Stimulated activated CD4-positive, alpha-beta T cell treated with anti-CD3 and anti-CD28 coated beads, Interleukin-12 subunit alpha, Interleukin-12 subunit beta, amount 100 ng/mL, for 48 hours (primary cell): ENCODE data around the gene KCTD17.
A peak's percentile ranks its signal among the peaks of the same experiment; 100 is the strongest.

ENCODE experiments used
- DNase-seq, 3 donors: peaks; one replicate each; pipeline ENCODE4 v3.0.0-alpha.2; 2020; ENCODE audit warnings: low read depth in 2 of 3, low spot score in 1 of 3

KCTD17 gene

DNA sequence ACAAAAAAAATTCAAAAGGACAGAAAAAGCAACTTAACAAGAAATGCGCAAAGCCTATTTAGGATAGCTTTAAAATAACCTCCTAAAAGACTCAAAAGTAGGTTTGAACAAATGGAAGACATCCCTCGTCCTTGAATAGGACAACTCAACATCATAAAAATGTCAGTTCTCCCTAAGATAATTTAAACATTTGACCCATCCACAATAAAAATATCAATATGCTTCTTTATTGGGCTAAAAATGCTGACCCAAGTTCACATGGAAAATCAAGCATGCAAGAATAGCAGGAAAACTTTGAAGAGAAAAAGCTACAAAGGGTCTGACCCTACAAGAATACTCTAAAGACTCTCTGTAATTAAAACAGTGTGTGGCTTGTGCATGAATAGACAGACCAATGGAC, 12.1 kb upstream of the KCTD17 start:
- no peak for DNase-seq

DNA sequence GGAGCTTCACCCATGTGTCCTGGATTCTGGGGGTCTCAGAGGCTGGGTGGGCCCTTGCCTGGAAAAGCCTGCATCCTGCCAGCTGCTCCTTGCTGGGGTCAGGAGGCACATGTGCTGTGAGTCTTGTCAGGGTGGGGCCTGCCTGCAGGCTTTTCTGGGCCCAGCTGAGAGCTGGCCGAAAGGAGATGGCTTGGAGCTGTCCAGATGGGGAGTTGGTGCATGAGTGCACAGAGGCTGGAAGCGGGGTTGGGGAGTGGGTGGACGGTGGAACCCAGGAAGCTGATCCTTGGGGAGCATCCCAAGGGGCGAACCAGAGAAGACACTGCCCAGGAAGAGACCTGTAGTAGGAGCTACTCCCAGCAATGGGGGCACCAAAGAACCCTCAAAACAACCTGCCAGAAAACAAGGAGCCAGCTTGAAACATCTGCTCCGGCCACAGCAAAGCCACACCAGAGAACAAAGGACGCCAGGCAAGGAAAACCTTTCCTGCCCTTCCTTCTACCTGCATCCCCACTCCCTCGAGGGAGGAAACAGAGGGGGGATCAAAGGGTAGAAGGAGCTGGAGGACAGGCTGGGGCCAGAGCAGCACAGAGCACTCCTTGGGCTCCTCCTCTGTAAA, 8.2 kb upstream of the KCTD17 start:
- DNase-seq = no peak

DNA sequence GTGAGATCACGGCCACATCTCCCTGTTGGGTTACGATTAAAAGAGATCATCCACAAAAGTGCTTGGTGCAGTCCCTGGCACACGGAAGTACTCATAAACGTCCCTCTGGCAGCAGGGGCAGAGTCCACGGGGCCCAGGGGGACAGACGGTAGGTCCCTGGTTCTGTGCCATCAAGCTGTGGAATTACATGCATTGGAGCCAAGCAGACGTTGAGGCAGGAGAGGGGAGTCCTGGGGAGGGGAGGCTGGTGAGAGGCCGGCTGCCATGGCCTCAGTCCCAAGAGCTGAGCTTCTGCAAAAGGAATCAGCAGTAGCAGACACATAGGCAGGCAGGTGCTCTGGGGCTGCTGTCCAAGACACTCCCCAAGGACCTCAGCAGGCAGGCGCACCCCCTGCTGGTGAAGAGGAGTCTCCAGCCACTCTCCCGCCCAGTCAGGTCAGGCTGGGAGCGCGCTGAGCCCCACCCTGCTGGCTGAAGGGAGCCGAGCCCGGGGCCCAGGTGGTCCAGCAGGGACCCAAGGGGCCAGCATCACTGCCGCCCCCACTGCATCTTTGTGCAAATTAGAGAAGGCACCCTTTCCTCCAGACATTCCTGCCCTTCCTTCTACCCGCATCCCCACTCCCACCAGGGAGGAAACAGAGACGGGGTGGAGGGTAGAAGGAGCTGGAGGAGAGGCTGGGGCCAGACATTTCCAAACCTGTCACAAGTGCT, 7.6 kb upstream of the KCTD17 start:
- DNase-seq = peak in 1 of 3 donors; percentile 40

DNA sequence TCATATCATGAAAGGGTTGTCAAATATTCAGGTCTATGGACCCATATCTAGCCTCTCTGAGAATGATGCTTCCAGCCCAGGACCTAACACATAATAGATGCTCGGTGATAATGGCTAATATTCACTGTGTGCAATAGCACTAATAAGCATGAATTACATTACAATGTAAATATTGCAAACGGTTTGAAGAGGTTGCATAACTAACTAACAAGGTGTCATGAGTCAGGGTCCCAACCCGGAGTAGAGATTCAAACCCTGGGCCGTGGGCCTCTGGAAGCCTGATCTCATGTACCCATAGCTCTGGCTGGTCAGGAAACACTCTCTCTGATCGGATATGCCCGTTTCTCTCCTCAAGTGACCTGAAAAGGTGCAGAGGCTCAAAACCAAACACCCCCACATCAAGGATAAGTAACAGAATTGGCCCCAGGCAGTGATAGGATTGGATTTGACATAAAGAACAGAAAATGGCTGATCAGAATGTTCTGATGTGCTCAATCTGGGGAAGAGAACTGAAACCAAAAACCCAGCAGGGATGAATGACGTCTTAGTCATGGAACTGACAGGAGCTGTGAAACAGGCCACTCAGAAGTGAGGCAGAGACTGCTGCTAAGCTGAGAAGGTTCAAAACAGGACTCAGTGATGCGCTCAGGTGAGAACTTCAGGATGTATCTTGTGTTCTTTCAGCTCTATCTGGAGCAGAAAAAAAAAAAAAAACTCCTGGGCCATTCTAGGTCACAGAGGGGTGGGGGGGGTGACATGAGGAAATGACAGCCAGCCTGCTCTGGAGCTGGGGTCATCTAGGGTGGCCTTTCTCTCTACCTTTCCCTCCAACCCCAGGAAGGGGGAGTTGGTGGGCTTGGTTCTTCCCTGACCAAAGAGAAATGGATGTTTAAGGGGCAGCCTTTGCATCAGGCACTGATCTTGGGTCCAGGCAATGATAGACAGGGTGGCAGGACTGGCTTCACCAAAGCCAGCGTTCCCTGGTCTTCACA, 6.6 kb upstream of the KCTD17 start:
- peak in 1 of 3 donors; percentile 31 for DNase-seq

DNA sequence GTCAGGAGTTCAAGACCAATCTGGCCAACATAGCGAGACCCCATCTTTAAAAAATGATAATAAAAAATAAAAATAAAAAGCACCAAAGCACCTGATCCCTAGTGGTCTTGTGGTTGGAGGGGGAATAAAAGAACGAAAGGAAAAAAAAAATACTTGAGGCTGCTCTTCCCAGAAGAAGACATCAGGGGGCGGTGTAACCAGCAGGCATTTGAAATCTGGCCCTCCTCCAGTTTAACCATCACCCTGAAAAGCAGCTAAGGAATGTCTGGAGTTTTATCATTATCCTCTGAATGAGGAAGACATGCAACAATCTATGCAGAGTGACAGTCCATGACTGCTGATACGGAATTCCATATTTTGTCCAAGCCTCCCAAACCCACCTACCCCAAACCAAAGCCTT, 5.6 kb upstream of the KCTD17 start:
- DNase-seq = no peak

DNA sequence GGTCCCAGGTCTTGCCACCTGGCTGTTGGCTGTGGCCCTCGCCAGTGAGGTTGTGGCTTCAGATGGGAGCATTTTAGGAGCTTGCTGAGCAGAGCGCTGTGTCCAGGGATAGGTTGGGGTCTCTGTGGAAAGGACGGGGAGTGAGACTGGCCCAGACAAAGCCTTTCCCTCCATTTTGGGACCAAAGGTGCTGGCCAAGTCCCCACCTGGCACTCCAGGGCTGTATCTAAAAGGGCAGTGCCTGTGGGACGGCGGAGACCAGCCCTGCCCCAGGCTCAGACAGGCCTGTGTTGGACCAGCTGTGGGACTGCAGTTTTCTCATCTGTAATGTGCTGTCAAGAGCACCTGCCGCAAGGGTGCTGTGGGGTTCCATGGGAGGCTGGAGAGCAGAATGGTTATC, 5.0 kb upstream of the KCTD17 start:
- DNase-seq = no peak

DNA sequence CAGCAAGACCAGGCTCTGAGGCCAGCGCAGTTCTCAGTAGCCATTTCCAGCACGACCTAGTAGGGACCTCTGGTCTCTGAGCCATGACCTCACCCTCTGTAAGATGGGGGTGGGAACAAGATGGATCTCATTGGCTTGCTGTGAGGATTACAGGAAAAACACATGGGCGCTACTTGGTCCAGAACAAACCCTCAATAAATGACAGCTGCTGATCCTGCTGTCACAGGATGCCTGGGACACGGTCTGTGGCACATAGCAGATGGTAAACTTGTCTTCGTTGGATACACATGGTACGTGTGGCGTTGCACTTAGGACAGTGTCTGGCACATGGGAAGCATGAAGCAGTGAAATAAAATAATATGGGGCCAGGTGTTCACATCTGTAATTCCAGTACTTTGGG, 4.5 kb upstream of the KCTD17 start:
- no peak for DNase-seq

DNA sequence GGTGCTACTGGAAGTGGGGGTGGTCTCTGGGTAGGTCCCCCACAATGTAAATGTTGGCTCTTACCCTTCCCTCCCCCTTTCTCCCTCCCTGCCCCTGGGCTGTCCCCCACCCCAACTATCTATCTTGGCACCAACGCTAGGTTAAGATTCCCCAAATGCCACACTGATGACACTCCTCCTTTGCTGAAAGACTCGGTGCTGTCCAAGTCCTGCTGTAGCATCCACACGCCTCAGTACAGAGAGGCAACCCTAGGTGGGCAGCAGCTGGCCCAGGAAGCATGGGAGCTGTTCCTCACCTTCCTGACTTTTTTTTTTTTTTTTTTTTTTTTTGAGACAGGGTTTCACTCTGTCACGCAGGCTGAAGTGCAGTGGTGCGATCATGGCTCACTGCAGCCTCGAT, 3.4 kb upstream of the KCTD17 start:
- no peak for DNase-seq

DNA sequence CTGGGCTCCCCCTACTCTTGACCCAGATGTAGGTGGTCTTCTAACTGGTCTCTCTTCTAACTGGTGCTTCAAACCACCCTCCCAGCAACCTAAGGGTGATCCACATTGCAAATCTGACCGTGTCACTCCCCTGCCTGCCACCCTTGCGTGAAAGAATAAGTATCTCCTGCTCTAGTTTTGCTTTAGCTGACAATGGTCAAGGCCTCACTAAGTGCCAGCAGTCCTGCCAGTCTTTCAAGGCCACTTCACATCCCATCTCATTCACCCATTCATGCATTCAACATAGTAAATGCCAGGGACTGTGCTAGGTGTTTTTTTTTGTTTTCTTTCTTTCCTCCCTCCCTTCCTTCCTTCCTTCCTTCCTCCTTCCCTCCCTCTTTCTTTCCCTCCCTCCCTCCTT, 2.3 kb upstream of the KCTD17 start:
- DNase-seq = no peak

DNA sequence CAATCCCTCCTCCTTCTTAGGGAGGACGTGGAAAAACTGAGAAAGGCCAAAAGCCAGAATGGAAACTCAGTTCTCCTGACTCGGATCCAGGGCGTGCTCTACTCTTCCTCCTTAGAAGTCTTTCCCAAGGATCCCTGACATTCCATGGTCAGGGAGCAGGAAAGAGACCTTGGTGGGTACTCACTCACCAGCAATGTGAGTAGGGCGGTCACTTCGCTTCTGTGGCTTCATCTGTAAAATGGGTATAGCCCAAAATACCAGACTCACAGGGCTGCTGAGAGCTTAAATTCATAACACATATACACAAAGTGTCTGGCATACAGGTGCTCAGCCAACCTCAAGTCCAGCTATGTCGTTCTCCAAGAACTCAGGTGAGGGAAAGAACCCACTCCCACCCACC, 629 bp upstream of the KCTD17 start:
- DNase-seq = no peak

DNA sequence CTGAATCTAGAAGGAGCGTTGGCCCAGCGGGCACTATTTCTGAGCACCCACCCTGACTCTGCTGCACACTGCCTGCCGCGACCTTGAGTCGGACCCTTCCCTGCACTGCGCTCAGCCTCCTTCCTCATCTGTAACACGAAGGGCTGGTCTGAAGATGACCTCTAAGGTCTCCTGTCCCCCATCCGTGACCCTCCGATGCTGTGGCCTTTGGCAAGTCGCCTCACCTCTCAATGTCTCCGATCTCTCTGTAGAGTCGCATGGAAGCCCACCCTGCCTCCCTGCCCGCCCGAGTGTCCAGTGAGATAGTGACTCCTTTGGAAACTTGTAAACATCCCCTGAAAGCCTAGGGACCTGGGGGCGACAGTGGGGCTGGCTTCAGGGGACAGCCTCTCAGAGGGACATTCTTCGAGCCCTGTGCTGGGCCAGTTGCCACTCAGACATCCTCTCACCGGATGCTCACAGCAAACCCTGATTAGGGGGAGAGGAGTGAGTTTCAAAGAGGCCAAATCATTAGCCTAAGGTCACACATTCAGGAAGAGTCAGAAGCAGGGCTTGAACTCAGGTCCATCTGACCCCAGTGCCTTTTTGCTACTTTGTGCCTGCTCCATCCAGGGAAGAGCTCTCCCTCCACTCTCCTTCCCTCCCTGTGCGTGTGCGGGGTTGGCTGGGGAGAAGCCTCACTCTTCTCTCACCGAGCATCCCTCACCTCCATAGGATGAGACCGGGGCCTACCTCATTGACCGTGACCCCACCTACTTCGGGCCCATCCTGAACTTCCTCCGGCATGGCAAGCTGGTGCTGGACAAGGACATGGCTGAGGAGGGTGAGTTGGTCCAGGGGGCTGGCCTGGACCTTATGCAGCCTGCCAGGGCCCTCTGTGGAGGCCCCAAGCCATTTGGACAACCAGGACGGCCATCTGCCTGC, 1.1 kb downstream of the KCTD17 start:
- no peak for DNase-seq

DNA sequence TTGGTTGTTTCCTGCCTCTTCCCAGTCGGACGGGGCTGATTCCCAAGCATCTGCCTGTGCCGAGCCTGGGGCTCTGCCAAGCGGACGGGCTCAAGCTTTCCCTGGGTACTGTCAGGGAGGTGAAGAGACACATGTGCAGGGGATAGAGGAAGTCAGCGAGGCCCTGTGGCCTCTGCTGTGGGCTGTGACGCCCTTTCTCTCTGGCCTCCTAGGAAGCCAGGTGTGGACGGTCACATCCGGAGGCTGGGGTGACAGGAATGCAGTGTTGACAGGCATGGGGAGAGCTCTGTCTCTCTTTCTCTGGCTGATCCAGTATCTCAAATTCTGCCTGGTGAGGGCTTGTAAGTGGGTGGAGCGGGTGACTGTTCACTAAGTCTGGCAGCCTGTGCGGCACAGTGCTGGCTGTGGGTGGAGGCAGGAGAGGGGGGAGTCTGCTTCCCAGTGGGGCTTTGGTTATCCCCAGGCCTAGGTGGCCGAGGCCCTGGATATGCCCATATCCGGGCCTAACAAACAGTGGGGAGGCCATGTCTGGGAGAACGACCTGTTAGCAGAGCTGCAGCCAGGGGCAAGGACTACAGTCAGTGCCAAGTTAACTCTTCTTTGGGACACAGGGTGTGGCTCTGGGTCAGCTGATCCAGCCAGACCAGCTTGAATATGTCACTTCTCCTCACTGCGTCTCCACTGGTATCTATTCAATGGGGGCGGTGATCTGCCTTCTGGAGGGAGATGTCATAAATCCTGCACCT, 1.9 kb downstream of the KCTD17 start:
- no peak for DNase-seq

DNA sequence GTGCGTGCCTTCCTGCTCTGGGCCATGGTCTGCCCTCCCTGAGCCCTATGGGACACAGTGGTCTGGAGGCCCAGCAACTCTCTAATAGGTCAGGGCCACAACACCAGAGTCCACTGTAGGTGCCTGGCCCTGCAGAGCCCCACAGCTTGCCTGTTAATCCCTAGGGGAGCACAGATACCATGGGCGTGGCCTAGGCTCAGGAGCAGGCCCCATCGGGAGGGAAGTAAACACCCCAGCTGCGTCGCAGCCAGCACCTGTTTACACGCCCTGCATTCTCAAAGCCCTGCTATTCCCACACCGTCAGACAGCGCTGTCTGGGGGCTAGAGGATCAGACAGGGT, 2.5 kb downstream of the KCTD17 start:
- DNase-seq = no peak

DNA sequence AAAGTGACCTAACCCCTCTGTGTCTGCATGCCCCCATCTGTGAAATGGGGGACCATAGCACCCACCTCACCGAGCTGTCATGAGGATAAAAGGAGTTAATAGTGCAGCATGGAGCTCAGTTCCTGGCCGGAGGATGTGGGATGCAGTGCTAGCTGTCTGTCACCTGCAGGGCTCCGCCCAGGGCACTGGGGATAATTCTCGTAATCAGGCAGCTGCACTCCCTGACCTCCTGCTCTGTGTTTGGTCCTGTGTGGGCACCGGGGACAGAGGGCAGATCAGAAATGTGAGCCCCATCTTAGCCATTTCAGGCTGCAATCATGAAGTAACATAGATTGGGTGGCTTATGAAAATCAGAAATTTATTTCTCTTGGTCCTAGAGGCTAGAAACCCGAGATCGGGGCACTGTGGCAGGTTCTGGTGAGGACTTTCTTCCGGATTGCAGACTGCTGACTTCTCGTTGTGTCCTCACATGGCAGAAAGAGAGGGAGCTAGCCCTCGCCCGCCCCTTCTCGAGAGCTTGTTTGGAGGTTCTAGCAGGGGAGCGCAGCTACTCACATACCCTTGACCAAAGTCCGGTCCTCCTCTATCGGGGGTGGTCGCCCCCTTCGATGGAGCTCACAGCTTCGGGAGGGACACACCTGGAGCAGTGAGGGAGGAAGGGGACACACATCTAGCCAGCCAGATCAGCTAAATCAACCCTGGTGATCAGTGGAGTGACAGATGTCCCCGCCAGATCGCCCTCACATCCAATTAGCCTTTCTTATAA, 3.2 kb downstream of the KCTD17 start:
- no peak for DNase-seq

DNA sequence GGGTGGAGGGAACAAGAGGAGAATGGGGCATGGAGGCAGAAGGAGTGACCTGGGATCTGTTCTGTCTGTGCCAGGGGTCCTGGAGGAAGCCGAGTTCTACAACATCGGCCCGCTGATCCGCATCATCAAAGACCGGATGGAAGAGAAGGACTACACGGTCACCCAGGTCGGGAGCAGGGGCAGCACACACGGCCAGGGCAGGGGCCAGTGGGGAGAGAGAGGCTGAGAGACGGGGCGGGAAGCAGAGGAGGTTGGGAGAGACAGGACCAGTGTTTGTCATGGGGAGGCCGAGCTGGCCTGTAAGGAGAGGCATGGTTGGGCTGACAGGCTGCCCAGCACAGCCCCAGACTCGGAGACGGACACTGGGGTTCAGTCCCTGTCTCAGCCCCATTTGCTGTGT, 4.7 kb downstream of the KCTD17 start:
- no peak for DNase-seq

DNA sequence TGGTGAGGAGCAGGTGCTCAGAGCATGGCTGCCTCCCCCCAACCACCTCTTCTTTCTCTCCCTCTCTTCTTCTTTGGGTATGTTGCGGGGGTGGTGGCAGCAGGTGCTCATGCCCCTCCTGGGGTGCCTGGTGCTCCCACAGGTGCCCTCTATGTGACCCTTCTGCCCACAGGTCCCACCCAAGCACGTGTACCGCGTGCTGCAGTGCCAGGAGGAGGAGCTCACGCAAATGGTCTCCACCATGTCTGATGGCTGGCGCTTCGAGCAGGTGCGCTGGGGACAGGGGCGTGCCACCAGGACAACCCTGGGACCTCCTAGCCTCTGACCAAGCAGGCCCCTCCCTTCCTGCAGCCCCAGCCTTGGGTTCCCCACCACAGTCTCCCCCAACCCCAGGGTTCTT, 5.7 kb downstream of the KCTD17 start:
- DNase-seq = no peak

DNA sequence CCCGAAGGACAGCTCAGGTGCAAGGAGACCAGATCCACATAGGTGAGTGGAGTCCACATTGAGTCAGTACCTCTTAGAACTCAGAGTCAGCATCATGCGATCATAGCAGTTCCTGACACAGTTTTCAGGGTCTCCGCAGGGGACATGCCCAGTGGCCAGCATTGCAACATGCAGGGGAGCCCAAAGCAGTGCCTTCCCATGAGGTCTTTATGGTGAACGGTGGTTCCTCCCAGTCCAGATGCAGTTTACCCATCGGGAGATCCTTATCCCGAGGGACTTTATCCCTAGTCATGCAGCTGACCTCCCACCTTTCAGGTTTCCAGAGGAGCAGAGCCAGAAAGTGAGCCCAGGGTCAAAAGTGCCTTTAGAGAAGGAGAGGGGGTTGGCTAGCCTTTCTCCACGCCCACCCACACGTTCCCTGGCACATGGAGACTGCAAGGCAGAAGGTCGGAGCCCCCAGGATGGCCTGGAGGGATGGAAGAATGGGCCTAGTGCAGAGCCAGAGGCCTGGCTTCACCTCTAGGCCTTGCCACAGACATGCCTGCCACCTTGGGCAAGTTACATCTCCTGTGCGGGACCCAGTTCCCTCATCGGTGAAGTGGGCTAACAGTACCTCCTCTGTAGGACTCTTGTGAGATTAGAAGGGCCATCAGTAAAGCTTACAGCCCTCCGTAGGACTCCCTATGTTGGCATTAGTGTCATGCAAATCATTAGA, 6.4 kb downstream of the KCTD17 start:
- DNase-seq = no peak

DNA sequence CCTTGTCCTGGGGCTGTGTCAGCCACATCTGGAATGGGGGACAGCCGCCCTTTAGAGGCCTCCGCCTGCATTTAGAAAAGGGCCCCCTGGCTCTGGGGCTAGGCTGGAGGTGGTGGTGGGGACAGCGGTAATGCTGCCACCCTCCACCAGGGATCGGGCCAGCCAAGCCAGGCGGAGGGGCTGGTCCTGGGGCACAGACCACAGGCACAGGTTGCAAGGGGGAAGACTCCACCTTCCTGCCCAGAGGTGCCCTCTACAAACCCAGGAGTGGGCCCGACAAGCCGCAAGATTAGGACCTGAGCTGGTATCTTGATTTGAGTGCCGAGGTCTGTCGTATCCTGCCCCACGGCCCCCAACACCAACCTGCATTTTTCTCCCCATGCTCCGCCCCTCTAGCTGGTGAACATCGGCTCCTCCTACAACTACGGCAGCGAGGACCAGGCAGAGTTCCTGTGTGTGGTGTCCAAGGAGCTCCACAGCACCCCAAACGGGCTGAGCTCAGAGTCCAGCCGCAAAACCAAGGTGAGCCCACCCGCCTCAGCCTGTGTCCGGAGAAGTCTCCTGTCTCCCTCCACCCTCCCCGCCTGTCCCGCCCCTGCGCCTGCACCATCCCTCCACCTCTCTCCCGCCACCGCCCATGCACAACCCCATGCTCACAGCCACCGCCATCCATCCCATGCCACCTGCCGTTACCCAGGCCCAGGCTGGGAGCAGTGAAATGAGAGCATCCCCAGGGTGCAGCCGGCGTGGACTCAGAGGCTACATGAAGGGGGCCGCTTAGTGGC, 7.6 kb downstream of the KCTD17 start:
- no peak for DNase-seq
